Activated CD8-positive, alpha-beta T cell treated with anti-CD3 and anti-CD28 coated beads, Interleukin-2, amount 10 ng/mL, durations not matched to agents 7 days and 5 days (primary cell): ENCODE measurements around the gene SUPT3H. TPM values are rescaled to one million over a fixed set of nuclear protein-coding genes. Genes with fewer than 3 reads are reported as not detected.
A peak's percentile ranks its signal among the peaks of the same experiment; 100 is the strongest.

Source experiments
- ATAC-seq: fragments of 150-1000 bp; cut with Tn5 transposase; one replicate; pipeline ENCODE4 v1.10.0; 2021; ENCODE audit warnings: moderate library complexity
- CTCF ChIA-PET: fragments of 350-600 bp; sonication (Branson Sonifier 250); formaldehyde crosslinking; loops from one replicate; lab custom pipeline; 2021; ENCODE audit warnings: antibody characterized with exemption; lab: Charles Lee
- POLR2A ChIA-PET: fragments of 350-600 bp; sonication (Branson Sonifier 250); formaldehyde crosslinking; loops from one replicate; lab custom pipeline; 2021; ENCODE audit warnings: antibody characterized with exemption; lab: Charles Lee
- DNase-seq: peaks from one replicate; pipeline ENCODE4 v3.0.0-alpha.2; 2020
- H3K27ac Mint-ChIP-seq: one replicate; pipeline ENCODE4 v1.8.0; 2021; ENCODE audit warnings: mild to moderate bottlenecking, mixed read lengths
- H3K27me3 Mint-ChIP-seq: one replicate; pipeline ENCODE4 v1.8.0; 2021; ENCODE audit warnings: low read depth, mixed read lengths
- H3K36me3 Mint-ChIP-seq: one replicate; pipeline ENCODE4 v1.8.0; 2021; ENCODE audit warnings: low read depth, mixed read lengths
- H3K4me1 Mint-ChIP-seq: one replicate; pipeline ENCODE4 v1.8.0; 2021; ENCODE audit warnings: low read depth, mixed read lengths
- H3K4me3 Mint-ChIP-seq: one replicate; pipeline ENCODE4 v1.8.0; 2021; ENCODE audit warnings: mild to moderate bottlenecking, mixed read lengths
- H3K9me3 Mint-ChIP-seq: one replicate; pipeline ENCODE4 v1.8.0; 2022; ENCODE audit warnings: mixed read lengths; ENCODE audit not compliant: insufficient read depth
- total RNA-seq, 2 experiments: library from RNA; stranded (reverse); gene quantifications; one replicate each; pipeline ENCODE4 v1.2.3, GENCODE V29; 2021

The SUPT3H gene
- total RNA-seq, 2 experiments from 2014 or later, result 6.4 to 9.1 TPM

DNA sequence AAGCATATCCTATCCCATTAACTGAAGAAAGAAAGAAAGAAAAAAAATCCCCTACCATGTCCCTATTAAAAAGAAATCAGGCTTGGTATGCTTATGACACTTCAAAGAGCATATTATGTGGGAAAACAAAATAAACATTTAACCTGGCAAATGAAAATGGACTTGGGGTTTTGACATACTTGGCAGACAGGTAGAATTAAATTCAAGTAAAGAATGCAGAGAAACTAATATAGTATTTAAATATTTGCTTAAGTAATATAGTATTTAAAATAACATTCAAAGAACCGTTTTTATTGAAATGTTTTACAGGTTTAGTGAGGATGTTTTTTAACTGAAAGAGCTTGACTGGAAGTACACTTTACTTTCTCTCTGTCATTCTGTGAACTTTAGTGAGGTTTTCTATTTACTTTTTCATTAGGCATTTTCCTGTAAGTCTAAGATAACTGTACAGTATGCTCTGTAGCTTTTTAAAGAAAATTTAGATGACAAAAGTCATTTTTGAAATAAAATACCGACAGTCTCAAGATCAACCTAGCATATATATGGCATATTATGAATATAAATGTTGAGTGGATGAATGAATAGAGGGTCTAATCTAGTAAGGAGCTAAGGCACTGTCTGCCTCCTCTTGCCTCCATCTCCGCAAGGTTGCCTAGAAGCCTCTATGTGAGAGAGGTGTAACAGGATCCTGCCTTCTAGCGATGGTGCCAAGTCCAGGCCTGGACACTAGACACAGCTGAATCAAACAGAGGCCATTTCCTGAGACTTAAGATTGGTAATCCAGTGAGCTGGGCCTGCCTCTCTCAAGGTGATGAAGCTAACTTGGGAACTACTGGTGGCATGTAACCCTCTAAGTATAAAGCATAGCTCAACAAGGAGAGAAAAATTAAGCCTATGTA lies 394.0 kb downstream of the SUPT3H start:
- ChIA-PET CTCF (interaction anchor here (1.1 kb wide), 1 partner anchor 17 kb away, joined by 3 read pairs; no protein-coding TSS in a partner anchor), POLR2A (interaction anchor here (0.8 kb wide), 1 partner anchor 158 kb away, joined by 4 read pairs; no protein-coding TSS in a partner anchor)
- no peaks in the 10 kb centered on the region for H3K4me1 Mint-ChIP-seq
- H3K9me3 Mint-ChIP-seq, result no peaks in the 10 kb centered on the region
- H3K36me3 Mint-ChIP-seq, result no peaks in the 10 kb centered on the region
- no peak overlapping the region for H3K27ac Mint-ChIP-seq
- H3K4me3 Mint-ChIP-seq, result no peak overlapping the region
- ATAC-seq (no peak), DNase-seq (no peak)
- no peaks in the 10 kb centered on the region for H3K27me3 Mint-ChIP-seq

DNA sequence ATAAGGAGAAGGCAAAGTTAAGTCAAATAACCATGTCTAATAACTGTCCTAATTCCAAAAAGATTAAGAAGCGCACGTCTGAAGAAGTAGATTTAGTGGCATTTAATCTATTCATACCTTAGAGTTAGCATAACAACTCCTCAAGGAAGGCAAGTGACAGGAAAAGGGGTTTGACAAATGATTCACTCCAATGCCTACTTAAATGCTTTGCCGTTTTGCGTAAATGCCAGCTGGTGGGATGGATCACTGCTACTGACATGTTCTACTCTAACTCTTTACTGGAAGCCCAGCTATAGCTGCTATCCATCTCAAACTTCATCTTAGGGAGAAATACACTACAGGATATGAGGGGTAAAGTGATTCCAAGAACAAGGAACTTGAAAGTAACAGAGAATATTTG lies 396.9 kb downstream of the SUPT3H start:
- CTCF ChIA-PET, result no interaction called here
- DNase-seq (no peak), ATAC-seq (no peak)
- Mint-ChIP-seq H3K27me3 (no peaks in the 10 kb centered on the region), H3K4me1 (peaks cover 17% of the 10 kb centered on the region), H3K4me3 (no peak overlapping the region), H3K9me3 (no peaks in the 10 kb centered on the region), H3K27ac (no peak overlapping the region), H3K36me3 (no peaks in the 10 kb centered on the region)
- POLR2A ChIA-PET, result no interaction called here

DNA sequence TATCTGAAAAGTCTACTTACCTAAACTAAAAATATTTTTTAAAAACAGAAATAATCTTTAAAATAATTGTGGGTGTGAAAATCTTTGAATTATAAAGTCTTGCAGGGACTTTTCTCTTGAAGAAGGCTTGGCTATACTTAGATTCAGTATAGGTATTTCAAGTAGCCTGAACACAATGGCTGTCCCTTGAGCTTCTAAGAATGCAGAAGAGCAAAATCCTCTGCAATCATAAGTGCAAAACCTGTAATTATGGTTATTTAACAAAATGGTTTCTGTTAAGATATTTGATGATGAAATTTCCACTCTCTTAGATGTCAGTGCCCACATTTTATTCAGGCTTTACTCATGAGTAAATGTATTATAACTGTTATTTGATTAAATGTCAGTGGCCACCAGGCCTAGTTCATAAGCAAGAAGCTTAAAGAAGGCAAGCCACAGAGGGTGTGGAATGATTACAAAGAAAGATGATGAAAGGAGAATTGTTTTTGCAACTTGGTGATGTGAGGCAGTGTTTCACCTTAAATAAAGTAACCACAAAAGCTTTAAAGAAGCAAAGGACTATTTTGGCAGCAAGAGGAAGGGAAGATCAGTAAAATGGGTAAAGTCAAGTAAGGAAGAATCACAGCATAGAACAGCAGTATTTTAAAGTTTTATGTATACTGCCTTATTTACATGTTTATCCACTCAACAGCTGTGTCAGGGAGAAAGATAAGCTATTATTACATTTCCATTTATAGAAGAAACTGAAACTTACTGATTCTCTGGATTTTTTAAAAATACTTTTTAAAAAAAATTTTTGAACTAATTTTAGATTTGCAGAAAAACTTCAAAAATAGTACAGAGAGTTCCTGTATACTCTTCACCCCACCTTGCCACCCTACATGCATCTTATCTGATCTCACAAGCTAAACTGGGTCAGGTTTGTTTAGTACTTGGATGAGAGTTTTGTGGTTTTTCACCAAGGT lies 400.8 kb downstream of the SUPT3H start:
- Mint-ChIP-seq H3K36me3 (peaks cover 18% of the 10 kb centered on the region), H3K9me3 (peaks cover 17% of the 10 kb centered on the region), H3K4me1 (peaks cover 17% of the 10 kb centered on the region), H3K4me3 (no peak overlapping the region), H3K27ac (peak overlapping the region; percentile 75), H3K27me3 (no peaks in the 10 kb centered on the region)
- DNase-seq (peak; percentile 28), ATAC-seq (peak; percentile 84)
- ChIA-PET POLR2A (interaction anchor here (0.7 to 1.4 kb wide), 3 partner anchors 15 to 57 kb away, joined by 3 to 6 read pairs (median 5); no protein-coding TSS in a partner anchor), CTCF (interaction anchor here (0.7 to 1.3 kb wide), 4 partner anchors 18 to 321 kb away, joined by 3 read pairs; no protein-coding TSS in a partner anchor)

DNA sequence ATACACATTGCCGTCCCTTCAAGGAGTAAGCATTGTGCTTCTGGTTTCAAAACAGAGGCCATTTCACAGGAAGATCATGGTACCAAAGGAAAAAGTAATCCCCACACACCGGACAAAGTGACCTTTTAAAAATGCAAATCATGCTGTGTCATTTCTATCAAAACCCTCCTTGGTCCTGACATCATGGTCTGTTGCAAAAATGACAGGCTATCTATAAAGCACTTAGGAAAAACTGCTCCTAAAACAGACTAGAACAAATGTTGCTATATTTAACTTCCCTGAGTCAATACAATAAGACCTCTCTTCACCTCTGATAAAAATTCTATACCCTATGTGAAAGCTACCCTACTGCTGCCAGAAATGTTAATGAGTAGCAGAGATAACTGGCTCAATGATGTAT lies 403.2 kb downstream of the SUPT3H start:
- peaks cover 23% of the 10 kb centered on the region for H3K36me3 Mint-ChIP-seq
- H3K27me3 Mint-ChIP-seq, result no peaks in the 10 kb centered on the region
- POLR2A ChIA-PET, result interaction anchor here (1.8 kb wide), 1 partner anchor 403 kb away, joined by 3 read pairs; the partner anchor contains the start of gene SUPT3H
- DNase-seq (no peak), ATAC-seq (no peak)
- no peak overlapping the region for H3K4me3 Mint-ChIP-seq
- no peak overlapping the region for H3K27ac Mint-ChIP-seq
- H3K9me3 Mint-ChIP-seq, result peaks cover 24% of the 10 kb centered on the region
- H3K4me1 Mint-ChIP-seq, result peaks cover 20% of the 10 kb centered on the region
- CTCF ChIA-PET, result no interaction called here

DNA sequence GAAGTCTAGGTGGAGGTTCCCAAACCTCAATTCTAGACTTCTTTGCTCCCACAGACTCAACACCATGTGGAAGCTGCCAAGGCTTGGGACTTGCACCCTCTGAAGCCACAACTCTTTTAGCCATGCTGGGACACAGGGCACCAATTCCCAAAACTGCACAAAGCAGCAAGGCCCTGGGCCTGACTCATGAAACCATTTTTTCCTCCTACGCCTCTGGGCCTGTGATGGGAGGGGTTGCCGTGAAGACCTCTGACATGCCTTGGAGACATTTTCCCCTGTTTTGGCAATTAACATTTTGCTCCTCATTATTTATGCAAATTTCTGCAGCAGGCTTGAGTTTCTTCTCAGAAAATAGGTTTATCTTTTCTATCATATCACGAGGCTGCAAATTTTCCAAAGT lies 405.0 kb downstream of the SUPT3H start:
- POLR2A ChIA-PET, result no interaction called here
- no peak for DNase-seq

DNA sequence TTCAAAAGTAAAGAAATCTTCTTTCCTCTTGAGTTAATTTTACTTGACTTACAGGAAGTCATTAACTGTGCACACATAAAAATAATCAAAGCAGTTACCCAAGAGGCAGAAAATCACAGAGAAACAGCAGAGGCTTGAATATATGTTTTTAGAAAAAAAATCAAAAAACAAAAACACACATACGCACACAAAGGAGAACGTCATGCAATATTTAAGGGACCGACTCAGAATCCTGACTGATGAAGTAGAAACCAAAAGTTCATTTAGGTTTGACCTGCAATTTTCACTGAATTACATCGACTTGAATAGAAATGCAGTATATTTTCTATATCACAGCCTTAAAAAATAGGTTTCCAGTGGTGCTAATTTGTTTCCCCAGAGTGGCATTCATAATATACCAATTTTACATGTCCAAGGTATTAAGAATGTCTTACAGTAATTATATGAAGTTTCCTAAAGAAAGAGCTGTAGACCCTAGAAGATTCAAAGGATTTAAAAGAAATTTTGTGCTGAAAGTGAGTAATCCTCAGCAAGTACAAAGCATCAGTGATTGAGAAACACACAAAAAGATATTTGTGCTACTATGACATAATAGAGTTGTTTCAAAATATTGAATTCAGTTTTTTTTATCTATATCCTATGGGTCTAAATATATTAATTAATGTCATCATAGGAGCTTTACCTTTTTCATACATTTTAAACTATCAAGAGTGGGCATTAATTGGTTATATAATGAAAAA lies 408.1 kb downstream of the SUPT3H start:
- CTCF ChIA-PET, result no interaction called here
- DNase-seq (no peak), ATAC-seq (no peak)
- H3K4me1 Mint-ChIP-seq, result peaks cover 15% of the 10 kb centered on the region
- no peaks in the 10 kb centered on the region for H3K27me3 Mint-ChIP-seq
- H3K4me3 Mint-ChIP-seq, result peak overlapping the region; percentile 2
- H3K27ac Mint-ChIP-seq, result no peak overlapping the region
- H3K36me3 Mint-ChIP-seq, result peaks cover 22% of the 10 kb centered on the region
- peaks cover 20% of the 10 kb centered on the region for H3K9me3 Mint-ChIP-seq
- POLR2A ChIA-PET, result no interaction called here

More for the DNA sequence above, 405.0 kb downstream of the SUPT3H start:
- ATAC-seq, result no peak
- CTCF ChIA-PET, result no interaction called here
- H3K9me3 Mint-ChIP-seq, result peaks cover 24% of the 10 kb centered on the region
- no peak overlapping the region for H3K4me3 Mint-ChIP-seq
- no peaks in the 10 kb centered on the region for H3K27me3 Mint-ChIP-seq
- H3K36me3 Mint-ChIP-seq, result peaks cover 23% of the 10 kb centered on the region
- no peak overlapping the region for H3K27ac Mint-ChIP-seq
- H3K4me1 Mint-ChIP-seq, result peaks cover 27% of the 10 kb centered on the region

DNA sequence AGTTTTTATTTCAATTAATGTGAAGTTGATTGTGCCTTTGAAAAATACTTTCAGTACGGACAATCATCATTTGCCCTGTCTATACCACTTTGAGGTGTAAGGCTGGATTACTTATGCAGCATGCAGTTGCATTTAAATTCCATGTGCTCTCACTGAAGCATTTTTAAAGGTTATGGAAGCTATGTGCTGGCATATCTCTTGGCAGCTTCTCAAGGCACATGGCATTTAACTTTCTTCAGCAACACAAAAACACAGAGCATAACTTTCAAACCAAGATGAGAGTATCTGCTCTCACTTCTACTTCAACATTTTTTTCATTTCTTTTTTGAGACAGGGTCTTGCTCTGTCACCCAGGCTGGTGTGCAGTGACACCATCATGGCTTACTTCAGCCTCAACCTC lies 410.3 kb downstream of the SUPT3H start:
- Mint-ChIP-seq H3K27me3 (no peaks in the 10 kb centered on the region), H3K27ac (no peak overlapping the region), H3K4me1 (peaks cover 15% of the 10 kb centered on the region), H3K4me3 (no peak overlapping the region), H3K9me3 (peaks cover 9% of the 10 kb centered on the region), H3K36me3 (peaks cover 7% of the 10 kb centered on the region)
- CTCF ChIA-PET, result no interaction called here
- ATAC-seq, result no peak
- no peak for DNase-seq
- POLR2A ChIA-PET, result no interaction called here

DNA sequence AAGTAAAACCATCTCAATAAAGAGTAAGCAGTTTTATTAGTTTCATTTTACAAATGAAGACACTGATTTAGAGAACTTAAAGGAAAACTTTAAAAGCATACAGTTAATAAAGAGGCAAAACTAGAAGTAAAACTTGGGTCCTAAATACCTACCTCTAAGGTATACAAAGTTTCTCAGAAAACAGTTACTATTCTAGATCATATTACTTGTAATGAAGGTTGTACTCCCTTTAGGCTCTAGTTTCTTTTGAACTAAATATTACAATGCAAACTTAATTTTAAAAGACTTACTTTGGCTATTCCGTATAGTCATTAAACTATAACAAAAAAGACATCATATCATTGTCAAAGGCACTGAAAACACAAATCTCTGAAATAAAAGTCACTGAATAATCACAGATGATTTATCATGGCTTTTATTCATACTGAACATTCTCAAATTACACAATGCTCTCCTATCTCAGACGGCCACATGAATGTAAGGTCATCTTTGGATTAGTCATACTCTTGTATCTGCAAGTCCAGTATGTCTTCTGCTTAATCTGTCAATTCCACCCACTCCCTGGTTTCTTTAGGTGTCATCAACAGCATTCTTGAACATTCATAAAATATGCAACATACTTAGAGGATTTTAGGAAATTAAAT lies 411.2 kb downstream of the SUPT3H start:
- peaks cover 2% of the 10 kb centered on the region for H3K36me3 Mint-ChIP-seq
- H3K27me3 Mint-ChIP-seq, result no peaks in the 10 kb centered on the region
- no peak for ATAC-seq
- H3K27ac Mint-ChIP-seq, result no peak overlapping the region
- peaks cover 15% of the 10 kb centered on the region for H3K4me1 Mint-ChIP-seq
- no peak overlapping the region for H3K4me3 Mint-ChIP-seq
- POLR2A ChIA-PET, result no interaction called here
- DNase-seq, result no peak
- CTCF ChIA-PET, result no interaction called here
- peaks cover 4% of the 10 kb centered on the region for H3K9me3 Mint-ChIP-seq

DNA sequence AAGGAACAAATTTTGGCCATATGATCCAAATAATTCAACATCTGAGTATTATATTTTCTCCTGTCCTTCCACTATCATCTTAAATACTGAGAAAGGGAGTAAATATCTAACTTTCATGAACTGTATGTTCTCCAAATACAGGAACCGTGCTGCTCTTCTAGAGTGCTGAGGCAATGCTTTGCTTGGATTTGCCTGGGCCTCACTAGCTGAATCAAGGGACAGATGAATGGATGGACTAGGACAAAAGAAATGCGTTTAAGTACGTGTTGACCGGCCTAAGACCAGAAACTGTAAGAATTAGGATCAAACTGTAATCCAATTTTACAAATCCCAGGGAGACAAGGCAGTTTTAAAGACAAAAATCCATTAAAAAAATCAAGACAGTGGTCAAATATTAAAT lies 412.0 kb downstream of the SUPT3H start:
- ChIA-PET POLR2A (interaction anchor here (0.5 kb wide), 1 partner anchor 12 kb away, joined by 3 read pairs; no protein-coding TSS in a partner anchor), CTCF (no interaction called here)
- Mint-ChIP-seq H3K4me1 (peaks cover 19% of the 10 kb centered on the region), H3K27ac (no peak overlapping the region), H3K27me3 (no peaks in the 10 kb centered on the region), H3K4me3 (no peak overlapping the region), H3K36me3 (no peaks in the 10 kb centered on the region), H3K9me3 (peaks cover 4% of the 10 kb centered on the region)
- ATAC-seq (no peak), DNase-seq (no peak)

DNA sequence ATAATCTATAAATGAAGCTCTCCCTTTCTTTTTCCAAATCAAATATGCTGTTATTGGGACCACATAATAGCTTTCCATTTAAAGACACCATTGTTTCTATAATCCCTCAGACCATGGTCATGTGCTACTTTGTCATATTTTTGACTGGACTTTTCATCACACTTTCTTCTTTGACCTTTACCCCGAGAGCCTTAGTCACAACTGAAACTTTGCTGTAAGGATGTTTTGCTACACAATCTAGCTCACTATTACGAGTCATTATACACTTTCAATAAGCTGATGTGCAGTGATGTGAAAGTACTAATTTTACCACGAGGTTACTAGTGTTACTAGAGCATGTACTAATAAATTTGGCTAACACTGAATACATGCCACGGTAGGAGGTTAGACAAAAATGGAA lies 416.8 kb downstream of the SUPT3H start:
- CTCF ChIA-PET, result no interaction called here
- DNase-seq (no peak), ATAC-seq (no peak)
- POLR2A ChIA-PET, result no interaction called here
- no peaks in the 10 kb centered on the region for H3K27me3 Mint-ChIP-seq
- H3K36me3 Mint-ChIP-seq, result no peaks in the 10 kb centered on the region
- no peaks in the 10 kb centered on the region for H3K9me3 Mint-ChIP-seq
- no peak overlapping the region for H3K27ac Mint-ChIP-seq
- H3K4me3 Mint-ChIP-seq, result no peak overlapping the region
- peaks cover 4% of the 10 kb centered on the region for H3K4me1 Mint-ChIP-seq

DNA sequence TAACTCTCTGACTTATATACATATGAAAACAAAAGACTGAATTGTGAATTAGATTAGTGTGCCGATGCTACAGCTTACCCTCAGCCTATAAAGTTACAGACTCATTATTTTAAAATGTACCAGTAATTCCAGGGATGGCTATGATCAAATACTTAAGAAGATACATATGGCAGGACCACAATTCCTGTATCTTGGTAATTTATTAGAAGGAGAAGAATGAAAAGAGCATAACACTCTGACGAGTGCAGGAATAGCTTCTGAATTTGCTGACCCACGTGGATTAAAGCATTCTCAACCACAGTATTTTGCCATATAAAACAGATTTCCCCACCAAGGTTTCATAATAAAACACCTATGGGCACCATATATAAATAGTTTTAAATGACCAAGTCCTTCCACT lies 418.1 kb downstream of the SUPT3H start:
- no peaks in the 10 kb centered on the region for H3K27me3 Mint-ChIP-seq

More for the DNA sequence above, 418.1 kb downstream of the SUPT3H start:
- Mint-ChIP-seq H3K36me3 (peaks cover 2% of the 10 kb centered on the region), H3K27ac (no peak overlapping the region), H3K9me3 (no peaks in the 10 kb centered on the region), H3K4me3 (no peak overlapping the region), H3K4me1 (peaks cover 4% of the 10 kb centered on the region)
- ATAC-seq, result no peak
- ChIA-PET CTCF (no interaction called here), POLR2A (no interaction called here)
- no peak for DNase-seq
